Raji (cell line): ENCODE results near the gene KIAA1614.

Experiments used
- POLR2A ChIP-seq: IDR thresholded peaks from 2 replicates; pipeline ENCODE4 v1.6.1; 2011; ENCODE audit warnings: low read depth, low read length, control low read depth; ENCODE audit not compliant: insufficient read depth

KIAA1614 gene

GRCh38 chr1:180941518-180942275 is 29.0 kb downstream of the KIAA1614 start:
- TF ChIP-seq POLR2A = no peak

- TF ChIP-seq POLR2A = no peak
Measured at GRCh38 chr1:180945151-180945550, 32.5 kb downstream of the KIAA1614 start.

- TF ChIP-seq POLR2A = no peak
Measured at GRCh38 chr1:180945551-180945950, 32.9 kb downstream of the KIAA1614 start.

- TF ChIP-seq POLR2A = no peak
Measured at GRCh38 chr1:180946056-180946455, 33.4 kb downstream of the KIAA1614 start.

- TF ChIP-seq POLR2A = no peak
Measured at GRCh38 chr1:180946541-180947498, 34.1 kb downstream of the KIAA1614 start.

- no peak for TF ChIP-seq POLR2A
Measured at GRCh38 chr1:180947499-180947885, 34.8 kb downstream of the KIAA1614 start.

- no peak for TF ChIP-seq POLR2A
Measured at GRCh38 chr1:180947901-180948640, 35.4 kb downstream of the KIAA1614 start.

- no peak for TF ChIP-seq POLR2A
Measured at GRCh38 chr1:180948641-180949615, 36.2 kb downstream of the KIAA1614 start.

GRCh38 chr1:180949616-180950000 is 36.9 kb downstream of the KIAA1614 start:
- TF ChIP-seq POLR2A = no peak

- no peak for TF ChIP-seq POLR2A
Measured at GRCh38 chr1:180950321-180950720, 37.6 kb downstream of the KIAA1614 start.

- TF ChIP-seq POLR2A = no peak
Measured at GRCh38 chr1:180951186-180951745, 38.6 kb downstream of the KIAA1614 start.

GRCh38 chr1:180951836-180952656 is 39.3 kb downstream of the KIAA1614 start:
- TF ChIP-seq POLR2A = no peak

- TF ChIP-seq POLR2A = no peak
Measured at GRCh38 chr1:180952657-180953013, 39.9 kb downstream of the KIAA1614 start.
